Mononuclear cell (primary cell): ENCODE data around the gene ITGA11. TPM values are rescaled to one million over a fixed set of nuclear protein-coding genes. Genes with fewer than 3 reads are reported as not detected.

Experiments used
- H3K27me3 ChIP-seq: 2 replicates; pipeline ENCODE4 v1.6.0; 2011; ENCODE audit warnings: low read length, control low read depth; ENCODE audit not compliant: insufficient read depth
- H3K4me1 ChIP-seq: 2 replicates; pipeline ENCODE4 v1.5.1; 2011; ENCODE audit warnings: mild to moderate bottlenecking, low read length, control low read depth; ENCODE audit not compliant: insufficient read depth
- H3K4me3 ChIP-seq: 2 replicates; pipeline ENCODE4 v1.5.1; 2011; ENCODE audit warnings: mild to moderate bottlenecking, low read length, moderate library complexity
- H3K9me3 ChIP-seq: 2 replicates; pipeline ENCODE4 v1.5.1; 2011; ENCODE audit warnings: low read depth, mild to moderate bottlenecking, control low read depth, low read length
- total RNA-seq: library from RNA; depleted of rRNA; stranded (reverse); fragments of >200 nt; gene quantifications from one replicate; pipeline ENCODE4 v1.2.3, GENCODE V29; 2012

Gene ITGA11
- total RNA-seq, 1 donor: under 0.01 TPM

DNA sequence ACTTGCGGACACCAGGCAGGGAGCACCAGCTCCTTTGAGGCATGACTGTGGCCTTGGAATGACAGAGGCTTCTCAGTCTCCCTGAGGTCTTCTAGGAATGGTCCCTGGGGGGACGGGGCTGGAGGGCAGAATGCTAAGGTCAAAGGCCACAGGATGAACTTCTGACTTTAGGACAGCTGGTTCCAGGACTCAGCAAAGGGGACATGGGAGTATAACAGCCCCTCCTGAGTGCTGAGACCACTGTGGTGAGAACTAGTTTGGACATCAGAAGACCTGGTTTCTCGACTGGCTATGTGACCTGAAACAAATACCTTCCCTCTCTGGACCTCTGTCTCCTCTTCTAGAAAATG, 17.8 kb downstream of the ITGA11 start:
- Histone ChIP-seq H3K4me1 (no peaks in the 10 kb centered on the region), H3K4me3 (no peak overlapping the region), H3K9me3 (no peaks in the 10 kb centered on the region), H3K27me3 (no peaks in the 10 kb centered on the region)

DNA sequence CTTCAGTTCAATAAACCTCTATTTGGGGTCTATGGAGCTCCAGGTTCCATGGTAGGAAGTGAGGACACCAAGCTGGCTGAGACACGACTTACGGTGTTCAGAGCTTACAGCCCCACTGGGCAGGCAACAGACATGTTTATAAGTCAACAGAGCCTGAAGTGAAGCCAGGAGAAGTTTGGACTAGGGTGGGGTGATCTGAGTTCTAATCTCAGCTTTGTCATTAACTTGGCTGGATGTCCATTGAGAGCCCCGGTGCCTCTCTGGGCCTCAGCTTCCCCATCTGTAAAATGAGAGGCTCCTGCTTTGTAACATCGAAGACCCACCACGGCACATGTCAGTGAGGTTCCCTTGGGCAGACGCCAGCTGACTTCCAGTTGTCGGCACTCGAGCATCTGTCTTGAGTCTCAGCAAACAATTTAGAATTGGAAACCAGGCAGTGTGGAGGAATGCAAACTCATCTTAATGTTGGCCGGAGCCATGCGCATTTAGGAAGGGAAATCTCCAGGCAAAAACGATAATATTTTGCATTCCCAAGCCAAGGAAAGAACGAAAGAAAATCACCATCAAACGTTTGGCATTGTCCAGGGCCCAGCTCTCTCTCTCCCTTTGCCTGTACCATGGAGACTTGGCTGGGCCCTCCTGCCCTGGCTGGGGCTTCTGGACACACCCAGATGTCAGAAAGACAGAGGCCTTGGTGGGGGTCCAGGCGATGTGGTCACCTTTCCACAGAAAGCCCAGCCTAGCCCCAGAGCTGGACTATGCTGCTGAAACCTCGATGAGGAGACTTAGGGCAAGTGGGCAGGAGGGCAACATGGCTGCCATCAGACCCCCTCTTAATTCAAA, 18.4 kb downstream of the ITGA11 start:
- Histone ChIP-seq H3K4me1 (no peaks in the 10 kb centered on the region), H3K27me3 (no peaks in the 10 kb centered on the region), H3K9me3 (no peaks in the 10 kb centered on the region), H3K4me3 (no peak overlapping the region)

DNA sequence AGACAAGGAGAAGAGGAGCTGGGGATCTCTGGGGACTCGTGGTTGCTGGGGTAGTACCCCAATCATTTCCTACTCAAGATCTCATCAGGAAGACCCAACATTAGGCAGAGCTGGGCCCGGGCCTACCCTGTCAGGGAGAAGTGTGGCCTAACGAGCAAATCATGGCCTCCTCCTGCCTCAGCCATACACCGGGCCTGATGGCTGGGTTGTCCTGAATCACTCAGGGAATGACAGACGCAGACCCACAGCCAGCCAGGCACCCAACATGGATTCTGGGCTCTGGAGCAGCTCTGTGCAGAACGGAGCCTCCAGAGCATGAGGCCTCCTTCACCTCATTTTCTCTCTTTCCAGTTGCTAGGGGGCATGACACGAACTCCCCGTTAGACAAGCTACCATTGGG, 19.7 kb downstream of the ITGA11 start:
- Histone ChIP-seq H3K9me3 (no peaks in the 10 kb centered on the region), H3K4me3 (no peak overlapping the region), H3K27me3 (no peaks in the 10 kb centered on the region), H3K4me1 (no peaks in the 10 kb centered on the region)

DNA sequence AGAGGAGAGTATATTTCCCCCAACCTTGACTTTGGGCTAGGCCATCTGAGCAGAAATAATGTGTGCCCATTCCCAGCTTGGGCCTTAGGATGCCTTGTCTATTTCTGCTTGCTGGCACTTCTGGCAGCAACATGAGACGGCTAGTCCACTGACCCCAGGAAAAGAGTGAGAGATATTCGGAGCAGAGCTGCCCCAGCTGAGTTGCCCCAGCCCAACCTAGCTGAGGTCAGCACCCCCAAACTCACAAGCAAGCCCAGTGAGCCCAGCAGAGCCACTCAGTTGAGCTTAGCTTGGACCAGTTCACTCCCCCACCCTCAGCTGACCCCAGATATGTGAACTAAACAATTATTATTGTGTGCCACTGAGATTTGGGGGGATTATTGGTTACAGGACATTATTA, 20.2 kb downstream of the ITGA11 start:
- H3K4me3 ChIP-seq: no peak overlapping the region
- no peaks in the 10 kb centered on the region for H3K27me3 ChIP-seq
- no peaks in the 10 kb centered on the region for H3K9me3 ChIP-seq
- H3K4me1 ChIP-seq: no peaks in the 10 kb centered on the region

DNA sequence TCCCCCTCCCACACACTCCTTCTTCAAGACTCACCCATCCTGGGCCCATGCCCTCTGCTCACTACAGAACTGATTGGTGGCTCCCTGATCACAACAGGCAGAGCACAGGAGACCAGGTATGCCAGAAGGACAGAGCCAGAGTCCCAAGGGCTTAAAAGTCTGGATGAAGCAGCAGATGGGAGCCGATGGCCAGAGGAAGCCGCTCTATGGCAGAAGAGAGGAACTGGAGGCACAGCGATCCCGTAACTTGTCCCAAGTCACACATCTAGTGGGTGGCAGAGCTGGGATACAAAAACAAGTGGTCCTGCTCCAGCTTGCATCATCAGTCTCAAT, 20.7 kb downstream of the ITGA11 start:
- Histone ChIP-seq H3K4me3 (no peak overlapping the region), H3K4me1 (no peaks in the 10 kb centered on the region), H3K27me3 (no peaks in the 10 kb centered on the region), H3K9me3 (no peaks in the 10 kb centered on the region)

DNA sequence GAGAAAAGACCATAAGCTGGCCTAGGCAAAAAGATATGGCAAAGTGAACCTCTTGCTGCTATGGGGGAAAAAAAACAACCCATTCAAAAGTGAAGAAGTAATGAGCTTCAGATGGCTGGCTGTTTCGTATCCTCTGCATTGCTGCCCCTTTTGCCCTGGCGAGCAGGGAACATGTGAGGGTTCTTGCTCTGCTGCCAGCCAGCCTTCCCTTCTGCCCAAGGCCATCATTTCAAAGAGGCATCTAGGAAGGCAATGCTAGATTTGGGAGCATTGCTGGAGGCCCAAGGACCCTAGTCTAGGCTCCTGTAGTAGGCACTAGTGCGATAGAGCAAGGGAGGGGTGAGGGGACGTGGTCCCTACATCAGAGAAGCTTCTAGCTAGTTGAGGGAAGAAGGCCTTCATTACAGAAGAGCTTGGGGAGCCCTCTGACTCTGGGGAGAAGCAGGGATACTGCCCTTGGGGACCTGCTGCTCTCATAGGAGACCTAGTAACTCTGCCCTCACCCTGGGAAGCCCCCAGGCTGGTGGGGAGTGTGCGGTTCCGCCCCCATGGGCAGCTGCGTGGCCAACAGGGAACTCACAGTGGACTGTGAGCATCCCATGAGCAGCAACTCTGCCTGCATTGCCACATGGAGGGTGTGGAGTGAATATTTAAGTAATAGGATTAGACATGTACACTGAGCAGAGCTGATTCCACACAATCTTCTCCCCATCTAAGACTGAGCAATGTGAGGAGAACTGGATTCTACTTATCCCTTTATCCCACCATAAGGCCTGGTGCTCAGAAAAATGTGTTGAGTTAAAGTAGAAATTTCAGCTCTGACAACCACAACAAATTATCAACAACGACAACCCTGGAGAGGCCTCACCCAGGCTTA, 21.3 kb downstream of the ITGA11 start:
- H3K4me1 ChIP-seq: no peaks in the 10 kb centered on the region
- H3K27me3 ChIP-seq: no peaks in the 10 kb centered on the region
- no peak overlapping the region for H3K4me3 ChIP-seq
- no peaks in the 10 kb centered on the region for H3K9me3 ChIP-seq

DNA sequence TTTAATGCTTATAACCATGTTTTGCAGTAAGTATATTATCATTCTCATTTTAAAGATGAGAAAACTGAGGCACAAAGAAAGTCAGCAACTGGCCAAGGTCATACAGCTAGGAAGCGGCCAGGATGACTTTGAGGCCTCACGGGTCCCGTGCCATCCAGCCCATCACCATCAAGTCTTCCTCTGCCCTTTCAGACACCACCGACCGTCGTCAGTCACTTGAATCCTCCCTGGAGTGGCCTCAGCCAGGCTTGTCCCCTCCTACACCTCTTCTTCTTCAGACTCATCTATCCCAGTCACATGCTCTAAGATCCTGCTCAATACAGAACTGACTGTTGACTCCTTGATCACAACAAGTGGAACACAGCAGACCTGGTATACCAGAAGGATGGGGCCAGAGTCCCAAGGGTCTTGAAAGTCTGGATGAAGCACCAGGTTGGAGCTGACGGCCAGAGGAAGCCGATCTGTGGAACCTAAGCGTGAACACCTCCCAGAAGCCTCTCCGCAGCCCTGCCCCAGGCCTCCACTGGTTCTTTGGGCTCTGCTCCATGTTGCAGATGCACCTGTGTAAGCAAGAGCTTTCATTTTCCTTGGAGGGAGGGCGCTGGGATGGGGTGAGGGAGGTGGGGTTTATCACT, 22.1 kb downstream of the ITGA11 start:
- H3K4me1 ChIP-seq: no peaks in the 10 kb centered on the region
- H3K9me3 ChIP-seq: no peaks in the 10 kb centered on the region
- H3K27me3 ChIP-seq: no peaks in the 10 kb centered on the region
- H3K4me3 ChIP-seq: no peak overlapping the region

DNA sequence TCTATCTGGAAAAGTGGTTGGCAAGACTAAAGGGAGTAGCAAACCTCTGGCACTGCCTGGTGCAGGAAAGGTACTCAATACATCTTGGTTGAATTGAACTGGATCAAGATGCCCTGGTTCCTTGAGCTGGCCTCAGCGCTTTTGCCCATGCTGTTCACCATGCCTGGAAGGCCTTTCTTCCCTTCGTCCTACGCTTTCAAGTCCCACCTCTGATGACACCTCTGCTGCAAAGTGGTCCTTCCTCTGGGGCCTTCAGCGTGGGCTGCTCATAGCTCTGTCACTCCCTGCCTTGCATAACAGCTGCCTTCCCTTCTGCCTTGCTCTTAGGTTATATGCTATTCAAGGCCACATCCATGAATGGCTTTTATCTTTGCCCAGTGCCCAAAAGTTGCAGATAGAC, 23.0 kb downstream of the ITGA11 start:
- Histone ChIP-seq H3K9me3 (no peaks in the 10 kb centered on the region), H3K27me3 (no peaks in the 10 kb centered on the region), H3K4me1 (no peaks in the 10 kb centered on the region), H3K4me3 (no peak overlapping the region)

DNA sequence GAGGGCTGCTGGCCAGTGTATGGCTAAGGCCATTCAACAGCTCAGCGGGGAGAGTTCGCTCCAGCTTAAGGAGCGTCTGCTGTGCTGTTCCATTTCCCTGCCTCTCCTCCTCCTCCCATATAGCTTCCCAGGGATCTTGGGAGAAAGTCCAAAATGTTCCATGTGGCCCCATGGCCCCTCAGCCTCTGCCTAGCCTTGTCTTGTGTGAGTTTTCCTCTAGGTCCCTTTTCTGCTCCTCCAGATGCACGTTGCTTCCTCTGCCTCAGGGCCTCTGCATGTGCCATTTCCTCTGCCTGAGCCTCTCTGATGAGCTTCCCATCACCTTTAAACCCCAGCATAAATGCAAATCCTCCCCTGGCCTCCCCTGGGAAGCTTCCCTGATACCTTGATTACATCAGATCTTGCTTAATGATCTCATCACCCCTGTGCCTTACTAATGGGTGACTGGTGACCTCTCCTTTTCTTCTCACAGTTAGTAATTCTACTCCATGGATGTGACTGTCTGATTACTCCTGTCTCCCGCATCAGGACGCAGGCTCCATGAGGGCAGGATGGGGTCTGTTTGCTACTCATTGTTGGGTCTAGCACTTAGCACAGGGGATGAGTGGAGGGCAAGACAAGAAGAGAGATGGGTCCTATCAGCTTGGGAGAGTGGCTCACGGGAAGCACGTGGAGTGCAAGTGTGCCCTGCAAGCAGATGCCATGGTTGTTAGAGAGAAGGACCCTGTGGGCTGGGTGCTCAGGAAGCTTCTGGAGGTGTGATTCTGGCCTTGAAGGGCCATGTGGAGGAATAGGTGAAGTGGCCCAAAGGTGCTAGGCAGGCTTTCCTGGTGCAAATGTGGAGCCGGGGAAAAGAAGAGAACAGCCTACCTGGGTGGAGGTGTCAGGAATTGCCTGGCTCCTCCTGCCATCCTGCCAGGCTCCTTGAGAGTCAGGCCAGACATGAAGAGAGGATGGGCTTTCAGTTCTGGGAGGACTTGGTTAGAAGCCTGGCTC, 23.8 kb downstream of the ITGA11 start:
- Histone ChIP-seq H3K4me1 (no peaks in the 10 kb centered on the region), H3K4me3 (no peak overlapping the region), H3K9me3 (no peaks in the 10 kb centered on the region), H3K27me3 (no peaks in the 10 kb centered on the region)

DNA sequence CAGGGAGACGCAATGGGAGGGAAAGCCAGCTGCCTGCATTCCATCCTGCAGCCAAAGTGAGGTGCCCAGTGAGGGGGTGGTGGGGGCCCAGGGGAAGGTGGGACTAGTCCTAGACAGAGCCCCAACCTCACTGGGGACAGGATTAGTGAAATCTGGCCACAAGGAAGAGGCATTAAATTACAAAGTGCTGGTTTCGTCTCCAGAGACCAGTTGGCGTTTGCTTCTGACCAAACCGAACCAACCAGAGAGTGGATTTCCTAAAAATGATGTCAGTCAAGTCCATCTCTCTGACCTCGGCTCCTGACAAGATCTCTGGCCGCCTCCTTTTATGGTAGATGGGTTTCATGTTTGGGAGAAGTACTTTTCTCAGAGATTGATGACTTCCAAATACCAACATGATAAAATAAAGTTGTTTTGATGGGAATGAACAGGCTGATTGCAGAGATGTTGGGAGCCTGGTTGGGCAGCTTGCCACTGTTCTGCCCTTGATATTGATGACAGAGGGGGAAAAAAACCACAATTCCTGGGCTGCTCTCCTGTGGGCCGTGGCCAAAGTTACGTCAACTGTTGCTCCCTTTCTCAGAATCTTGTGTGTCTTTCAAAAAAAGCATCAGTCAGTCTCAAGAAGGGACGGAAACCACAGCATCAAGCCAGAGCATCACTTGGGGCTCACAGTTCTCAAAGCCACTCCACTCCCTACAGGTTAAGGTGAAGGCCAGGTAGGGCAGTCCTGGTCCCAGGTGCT, 24.6 kb downstream of the ITGA11 start:
- no peaks in the 10 kb centered on the region for H3K27me3 ChIP-seq
- H3K4me1 ChIP-seq: no peaks in the 10 kb centered on the region
- no peak overlapping the region for H3K4me3 ChIP-seq
- H3K9me3 ChIP-seq: no peaks in the 10 kb centered on the region

DNA sequence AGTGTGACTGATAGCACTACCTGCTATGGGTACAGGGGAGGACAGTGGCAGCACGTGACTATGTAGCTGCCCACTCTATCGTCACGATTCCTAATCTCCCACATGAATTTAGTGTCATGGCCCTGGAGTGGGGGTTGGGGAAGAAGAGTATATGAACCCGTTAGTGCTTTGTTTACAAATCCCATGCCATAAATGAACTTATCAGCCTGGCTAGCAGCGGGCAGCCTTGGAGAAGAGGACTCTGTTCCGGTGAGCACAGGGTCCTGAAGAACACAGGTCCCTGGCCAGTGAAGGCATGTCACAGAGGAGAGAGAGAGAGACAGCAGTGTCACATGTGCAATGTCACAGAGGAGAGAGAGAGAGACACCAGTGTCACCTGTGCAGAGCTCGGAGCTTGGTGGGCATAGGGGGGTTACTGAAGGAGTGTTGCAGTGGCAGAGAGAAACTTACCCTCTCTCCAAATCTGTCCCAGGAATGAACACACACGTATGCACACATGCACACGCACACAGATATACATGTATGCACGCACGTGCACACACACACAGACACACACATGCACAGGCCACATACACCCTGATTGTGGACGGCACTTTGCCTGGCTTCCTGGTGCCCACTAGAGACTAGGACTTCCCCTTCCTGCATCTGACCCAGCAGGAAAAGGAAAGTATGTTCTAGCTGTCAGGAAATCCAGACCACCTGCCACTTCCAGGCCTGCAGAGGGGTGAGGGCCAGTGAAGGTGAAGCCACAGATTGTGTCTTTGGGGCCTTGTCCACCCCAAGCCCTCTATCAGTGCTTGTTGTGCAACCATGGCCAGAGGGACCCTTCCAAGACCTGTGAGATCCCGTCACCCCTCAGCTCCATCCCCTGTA, 26.3 kb downstream of the ITGA11 start:
- no peaks in the 10 kb centered on the region for H3K27me3 ChIP-seq
- H3K4me3 ChIP-seq: no peak overlapping the region
- H3K4me1 ChIP-seq: no peaks in the 10 kb centered on the region
- H3K9me3 ChIP-seq: no peaks in the 10 kb centered on the region

DNA sequence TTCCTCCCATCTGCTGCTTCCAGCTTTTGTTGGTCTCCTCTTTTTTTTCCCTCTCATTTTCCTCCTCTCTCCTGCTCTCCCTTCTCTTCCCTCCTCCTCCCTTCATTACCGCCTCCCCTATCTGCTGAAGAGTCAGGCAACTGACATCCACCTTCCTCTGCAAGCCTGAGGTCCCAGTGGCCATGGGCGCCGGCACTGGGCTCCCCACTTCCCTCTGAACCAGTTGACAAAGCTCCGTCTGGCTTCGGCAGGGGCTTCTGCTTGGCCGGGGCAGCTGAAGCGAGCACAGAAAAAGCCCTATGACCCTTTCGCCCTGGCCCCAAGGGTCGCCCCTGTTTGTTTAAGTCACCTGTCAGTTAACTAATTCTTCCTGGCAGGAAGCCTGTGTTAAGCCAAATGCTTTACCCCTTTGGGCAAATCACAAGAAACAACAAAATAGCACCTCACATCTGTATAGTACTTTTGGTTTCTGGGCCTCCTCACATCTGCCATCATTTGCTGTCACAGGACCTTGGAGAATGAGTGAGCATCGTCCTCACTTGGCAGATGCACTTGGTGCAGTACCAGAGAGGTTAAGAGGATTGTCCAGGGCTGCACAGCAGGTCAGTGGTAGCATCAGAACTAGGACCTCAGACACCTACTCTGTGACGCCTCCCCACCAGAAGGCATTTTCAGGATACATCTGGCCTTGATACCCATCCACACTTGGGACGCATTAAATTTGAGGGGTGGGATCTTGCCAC, 27.7 kb downstream of the ITGA11 start:
- Histone ChIP-seq H3K27me3 (no peaks in the 10 kb centered on the region), H3K9me3 (no peaks in the 10 kb centered on the region), H3K4me1 (no peaks in the 10 kb centered on the region), H3K4me3 (no peak overlapping the region)
